ENCODE results near the gene PGAP6.

The PGAP6 gene

GRCh38 chr16:322476-323143 is 59.2 kb downstream of the PGAP6 start:
- no peak for DNase-seq

- DNase-seq: no peak
Observed at GRCh38 chr16:321532-321931, 60.2 kb downstream of the PGAP6 start.
